Right atrium auricular region (tissue), 2 donors: ENCODE measurements around the gene THEM5. TPM values are rescaled to one million over a fixed set of nuclear protein-coding genes. Genes with fewer than 3 reads are reported as not detected.

Source experiments
- DNase-seq: peaks from one replicate; pipeline ENCODE4 v3.0.0-alpha.2; 2019; ENCODE audit warnings: low spot score
- H3K27ac ChIP-seq, 2 donors: fragments of 200-600 bp; sonication (generic); 1 replicate in 1 of 2; 2 replicates in 1 of 2; pipeline ENCODE4 v1.5.1; 2016 to 2019
- H3K27me3 ChIP-seq, 2 donors: fragments of 200-600 bp; sonication (generic); one replicate each; pipeline versions ENCODE4 v1.5.1 to v1.6.0; 2017 to 2019
- H3K36me3 ChIP-seq: fragments of 200-600 bp; sonication (generic); one replicate; pipeline ENCODE4 v1.5.1; 2016
- H3K4me1 ChIP-seq, 2 donors: fragments of 200-600 bp; sonication (generic); one replicate each; pipeline versions ENCODE4 v1.5.1 to v1.6.0; 2017 to 2019
- H3K4me3 ChIP-seq, 2 donors: fragments of 200-600 bp; sonication (generic); 1 replicate in 1 of 2; 2 replicates in 1 of 2; pipeline ENCODE4 v1.5.1; 2017 to 2019; ENCODE audit warnings: mild to moderate bottlenecking in 1 of 2, moderate library complexity in 1 of 2
- H3K9me3 ChIP-seq, 2 donors: fragments of 200-600 bp; sonication (generic); one replicate each; pipeline ENCODE4 v1.5.1; 2019
- CTCF ChIP-seq, 2 donors: fragments of 200-600 bp; sonication (generic); IDR thresholded peaks; one replicate each; pipeline ENCODE4 v1.5.1; 2019; ENCODE audit warnings: antibody characterized with exemption in 2 of 2
- total RNA-seq, 2 donors: library from RNA; depleted of rRNA; stranded (reverse); fragments of >200 nt; gene quantifications; one replicate each; pipeline ENCODE4 v1.1.0, GENCODE V29; 2016

The THEM5 gene
- total RNA-seq, 2 donors from 2014 or later = not detected

DNA sequence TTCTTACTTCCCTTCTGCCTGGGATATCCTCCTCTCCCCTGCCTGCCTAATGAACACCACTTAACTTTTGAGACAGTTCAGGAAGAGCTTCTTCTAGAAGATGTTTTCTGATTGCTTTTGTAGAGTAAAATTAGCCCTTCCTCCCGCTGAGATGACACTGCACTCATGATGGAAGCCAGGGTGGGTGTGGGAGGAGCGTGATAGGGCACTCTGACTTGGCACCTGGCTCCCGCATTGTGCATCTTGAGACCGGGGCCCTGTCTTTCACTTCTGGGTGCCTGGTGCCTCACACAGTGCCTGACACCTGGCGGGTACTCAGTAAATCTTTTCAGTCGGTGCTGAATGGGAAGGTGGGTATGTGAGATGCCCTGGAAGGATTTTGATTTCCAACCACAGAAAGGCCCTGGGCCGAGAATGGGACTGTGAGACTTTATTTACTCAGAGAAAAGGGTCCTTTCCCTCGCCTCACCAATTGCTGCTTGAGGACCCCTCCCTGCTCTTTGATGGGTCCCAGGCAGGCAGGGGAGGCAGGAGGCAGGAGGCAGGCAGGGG, 6.8 kb downstream of the THEM5 start:
- H3K36me3 ChIP-seq = no peaks in the 10 kb centered on the region
- no peaks in the 10 kb centered on the region for H3K27me3 ChIP-seq
- H3K9me3 ChIP-seq = no peaks in the 10 kb centered on the region
- DNase-seq = no peak
- no peak for TF ChIP-seq CTCF (IDR thresholded peaks at IDR 0.05)
- H3K4me3 ChIP-seq = no peak overlapping the region
- H3K27ac ChIP-seq = no peak overlapping the region
- peaks cover 0 to 8% of the 10 kb centered on the region in 2 donors for H3K4me1 ChIP-seq

DNA sequence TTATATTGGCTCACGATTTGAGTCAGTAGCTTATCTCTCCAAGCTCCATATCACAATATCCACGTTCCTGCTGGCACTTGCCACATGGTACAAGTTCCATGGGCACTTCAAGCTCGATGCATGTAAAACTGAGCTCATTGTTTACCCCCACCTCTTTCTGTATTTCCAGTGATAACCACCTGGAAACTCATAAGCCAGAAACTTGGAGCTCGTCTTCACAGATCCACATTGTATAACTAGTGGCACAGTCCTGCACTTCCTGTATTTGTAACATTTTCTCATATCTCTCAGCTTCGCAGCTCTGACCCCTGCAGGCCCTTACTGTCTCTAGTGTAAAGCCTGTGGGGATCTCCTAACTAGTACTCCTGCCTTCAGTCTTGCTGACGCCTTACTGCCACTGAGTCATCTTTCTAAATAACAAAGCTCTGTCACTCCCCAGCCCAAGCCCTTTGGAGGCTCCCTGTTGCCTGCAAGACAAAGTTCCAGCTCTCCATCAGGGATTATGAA, 7.4 kb downstream of the THEM5 start:
- no peak overlapping the region for H3K27ac ChIP-seq
- no peaks in the 10 kb centered on the region for H3K36me3 ChIP-seq
- H3K27me3 ChIP-seq = no peaks in the 10 kb centered on the region
- TF ChIP-seq CTCF (IDR thresholded peaks at IDR 0.05) = no peak
- H3K4me3 ChIP-seq = no peak overlapping the region
- DNase-seq = no peak
- peaks cover 0 to 8% of the 10 kb centered on the region in 2 donors for H3K4me1 ChIP-seq
- no peaks in the 10 kb centered on the region for H3K9me3 ChIP-seq

GRCh38 chr1:151843398-151843797, 10.1 kb downstream of the THEM5 start:
- Histone ChIP-seq H3K27me3 (peaks cover 6 to 13% of the 10 kb centered on the region in 2 donors), H3K4me1 (peaks cover 0 to 24% of the 10 kb centered on the region in 2 donors), H3K27ac (no peak overlapping the region), H3K36me3 (no peaks in the 10 kb centered on the region), H3K4me3 (no peak overlapping the region), H3K9me3 (no peaks in the 10 kb centered on the region)
- DNase-seq = no peak
- no peak for TF ChIP-seq CTCF (IDR thresholded peaks at IDR 0.05)

DNA sequence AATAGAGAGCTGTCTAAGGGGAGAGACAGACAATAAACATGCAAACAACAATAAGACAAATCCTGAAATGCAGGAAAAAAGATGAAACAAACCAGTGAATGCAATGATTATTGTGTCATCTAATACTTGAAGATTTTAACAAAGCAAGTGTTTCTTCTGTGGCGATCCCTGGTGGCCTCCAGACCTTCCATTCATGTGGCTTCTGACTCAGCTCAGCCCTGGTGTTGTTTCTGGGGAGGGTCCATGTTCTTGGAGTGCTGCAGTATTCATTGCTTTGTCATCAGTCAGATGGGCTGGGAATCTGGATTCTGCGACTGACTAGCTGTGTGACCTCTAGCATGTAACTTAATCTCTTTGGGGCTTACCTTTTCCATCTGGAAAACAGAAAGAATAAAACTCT, 12.4 kb downstream of the THEM5 start:
- no peak for TF ChIP-seq CTCF (IDR thresholded peaks at IDR 0.05)
- Histone ChIP-seq H3K27ac (no peak overlapping the region), H3K36me3 (no peaks in the 10 kb centered on the region), H3K4me1 (peaks cover 0 to 28% of the 10 kb centered on the region in 2 donors), H3K9me3 (no peaks in the 10 kb centered on the region), H3K4me3 (no peak overlapping the region), H3K27me3 (peaks cover 6 to 13% of the 10 kb centered on the region in 2 donors)
- DNase-seq = no peak

- Histone ChIP-seq H3K9me3 (no peaks in the 10 kb centered on the region), H3K27me3 (peaks cover 6 to 13% of the 10 kb centered on the region in 2 donors), H3K27ac (peak overlapping the region; percentile 32 to 56), H3K4me3 (peak overlapping the region in 1 of 2 donors; percentile 49), H3K4me1 (peaks cover 0 to 28% of the 10 kb centered on the region in 2 donors), H3K36me3 (no peaks in the 10 kb centered on the region)
- no peak for DNase-seq
- TF ChIP-seq CTCF (IDR thresholded peaks at IDR 0.05) = no peak
These were observed 13.1 kb downstream of the THEM5 start for GRCh38 chr1:151840421-151840820.
